ENCODE measurements around the gene AMBRA1.
A peak's percentile ranks its signal among the peaks of the same experiment; 100 is the strongest.

AMBRA1 gene

DNA sequence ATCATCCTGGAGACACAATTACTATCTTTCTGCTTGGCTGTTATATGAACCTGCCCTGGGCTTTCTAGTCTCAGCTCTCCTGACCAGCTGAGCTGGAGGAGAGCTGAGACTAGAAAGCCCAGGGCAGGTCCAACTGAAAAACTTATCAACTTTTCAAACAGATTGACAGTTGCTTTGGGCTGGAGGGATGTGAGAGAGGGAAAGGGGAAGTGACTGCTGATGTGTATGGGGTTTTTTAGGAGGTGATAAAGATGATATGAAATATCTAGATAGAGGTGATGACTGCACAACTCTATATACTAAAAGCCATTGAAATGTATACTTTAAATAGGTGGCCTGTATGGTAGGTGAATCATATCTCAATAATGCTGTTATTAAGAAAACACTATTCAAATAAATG is 142.1 kb downstream of the AMBRA1 start:
- peak; percentile 39; the same call in 1 of the 3 replicates for ATAC-seq
- TF ChIP-seq ARNTL (CRISPR knock-in tag; IDR thresholded peaks at IDR 0.05; ENCODE audit: borderline replicate concordance, low read depth) = no peak
- TF ChIP-seq, protein P1, sequence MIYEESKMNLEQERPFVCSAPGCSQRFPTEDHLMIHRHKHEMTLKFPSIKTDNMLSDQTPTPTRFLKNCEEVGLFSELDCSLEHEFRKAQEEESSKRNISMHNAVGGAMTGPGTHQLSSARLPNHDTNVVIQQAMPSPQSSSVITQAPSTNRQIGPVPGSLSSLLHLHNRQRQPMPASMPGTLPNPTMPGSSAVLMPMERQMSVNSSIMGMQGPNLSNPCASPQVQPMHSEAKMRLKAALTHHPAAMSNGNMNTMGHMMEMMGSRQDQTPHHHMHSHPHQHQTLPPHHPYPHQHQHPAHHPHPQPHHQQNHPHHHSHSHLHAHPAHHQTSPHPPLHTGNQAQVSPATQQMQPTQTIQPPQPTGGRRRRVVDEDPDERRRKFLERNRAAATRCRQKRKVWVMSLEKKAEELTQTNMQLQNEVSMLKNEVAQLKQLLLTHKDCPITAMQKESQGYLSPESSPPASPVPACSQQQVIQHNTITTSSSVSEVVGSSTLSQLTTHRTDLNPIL (CRISPR knock-in tag; IDR thresholded peaks at IDR 0.05; ENCODE audit: low read depth) = no peak
- TF ChIP-seq, protein P2, sequence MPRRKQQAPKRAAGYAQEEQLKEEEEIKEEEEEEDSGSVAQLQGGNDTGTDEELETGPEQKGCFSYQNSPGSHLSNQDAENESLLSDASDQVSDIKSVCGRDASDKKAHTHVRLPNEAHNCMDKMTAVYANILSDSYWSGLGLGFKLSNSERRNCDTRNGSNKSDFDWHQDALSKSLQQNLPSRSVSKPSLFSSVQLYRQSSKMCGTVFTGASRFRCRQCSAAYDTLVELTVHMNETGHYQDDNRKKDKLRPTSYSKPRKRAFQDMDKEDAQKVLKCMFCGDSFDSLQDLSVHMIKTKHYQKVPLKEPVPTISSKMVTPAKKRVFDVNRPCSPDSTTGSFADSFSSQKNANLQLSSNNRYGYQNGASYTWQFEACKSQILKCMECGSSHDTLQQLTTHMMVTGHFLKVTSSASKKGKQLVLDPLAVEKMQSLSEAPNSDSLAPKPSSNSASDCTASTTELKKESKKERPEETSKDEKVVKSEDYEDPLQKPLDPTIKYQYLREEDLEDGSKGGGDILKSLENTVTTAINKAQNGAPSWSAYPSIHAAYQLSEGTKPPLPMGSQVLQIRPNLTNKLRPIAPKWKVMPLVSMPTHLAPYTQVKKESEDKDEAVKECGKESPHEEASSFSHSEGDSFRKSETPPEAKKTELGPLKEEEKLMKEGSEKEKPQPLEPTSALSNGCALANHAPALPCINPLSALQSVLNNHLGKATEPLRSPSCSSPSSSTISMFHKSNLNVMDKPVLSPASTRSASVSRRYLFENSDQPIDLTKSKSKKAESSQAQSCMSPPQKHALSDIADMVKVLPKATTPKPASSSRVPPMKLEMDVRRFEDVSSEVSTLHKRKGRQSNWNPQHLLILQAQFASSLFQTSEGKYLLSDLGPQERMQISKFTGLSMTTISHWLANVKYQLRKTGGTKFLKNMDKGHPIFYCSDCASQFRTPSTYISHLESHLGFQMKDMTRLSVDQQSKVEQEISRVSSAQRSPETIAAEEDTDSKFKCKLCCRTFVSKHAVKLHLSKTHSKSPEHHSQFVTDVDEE (CRISPR knock-in tag; IDR thresholded peaks at IDR 0.05) = no peak
- no peak for TF ChIP-seq OSR1 (CRISPR knock-in tag; IDR thresholded peaks at IDR 0.05)
- no peak for TF ChIP-seq ZFP30 (CRISPR knock-in tag; IDR thresholded peaks at IDR 0.05)
- no peak for TF ChIP-seq ZFP3 (CRISPR knock-in tag; IDR thresholded peaks at IDR 0.05)
- TF ChIP-seq, protein P3, sequence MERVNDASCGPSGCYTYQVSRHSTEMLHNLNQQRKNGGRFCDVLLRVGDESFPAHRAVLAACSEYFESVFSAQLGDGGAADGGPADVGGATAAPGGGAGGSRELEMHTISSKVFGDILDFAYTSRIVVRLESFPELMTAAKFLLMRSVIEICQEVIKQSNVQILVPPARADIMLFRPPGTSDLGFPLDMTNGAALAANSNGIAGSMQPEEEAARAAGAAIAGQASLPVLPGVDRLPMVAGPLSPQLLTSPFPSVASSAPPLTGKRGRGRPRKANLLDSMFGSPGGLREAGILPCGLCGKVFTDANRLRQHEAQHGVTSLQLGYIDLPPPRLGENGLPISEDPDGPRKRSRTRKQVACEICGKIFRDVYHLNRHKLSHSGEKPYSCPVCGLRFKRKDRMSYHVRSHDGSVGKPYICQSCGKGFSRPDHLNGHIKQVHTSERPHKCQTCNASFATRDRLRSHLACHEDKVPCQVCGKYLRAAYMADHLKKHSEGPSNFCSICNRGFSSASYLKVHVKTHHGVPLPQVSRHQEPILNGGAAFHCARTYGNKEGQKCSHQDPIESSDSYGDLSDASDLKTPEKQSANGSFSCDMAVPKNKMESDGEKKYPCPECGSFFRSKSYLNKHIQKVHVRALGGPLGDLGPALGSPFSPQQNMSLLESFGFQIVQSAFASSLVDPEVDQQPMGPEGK (CRISPR knock-in tag; IDR thresholded peaks at IDR 0.05; ENCODE audit: borderline replicate concordance) = no peak

- peak; percentile 63; the same call in 1 of the 3 replicates for ATAC-seq
- TF ChIP-seq TOX (CRISPR knock-in tag; IDR thresholded peaks at IDR 0.05; ENCODE audit: borderline replicate concordance) (no peak), ISL1 (CRISPR knock-in tag; IDR thresholded peaks at IDR 0.05) (no peak), PPARA (CRISPR knock-in tag; IDR thresholded peaks at IDR 0.05; ENCODE audit: borderline replicate concordance) (no peak), ARNTL (CRISPR knock-in tag; IDR thresholded peaks at IDR 0.05; ENCODE audit: borderline replicate concordance, low read depth) (no peak), ZFP30 (CRISPR knock-in tag; IDR thresholded peaks at IDR 0.05) (no peak), CSRNP3 (CRISPR knock-in tag; IDR thresholded peaks at IDR 0.05) (no peak), ESRRG (CRISPR knock-in tag; IDR thresholded peaks at IDR 0.05) (no peak), RARB (CRISPR knock-in tag; IDR thresholded peaks at IDR 0.05) (no peak), OSR1 (CRISPR knock-in tag; IDR thresholded peaks at IDR 0.05) (no peak), ZNF565 (CRISPR knock-in tag; conservative IDR thresholded peaks at IDR 0.05; ENCODE audit: low read depth) (no peak), GLIS3 (CRISPR knock-in tag; IDR thresholded peaks at IDR 0.05) (no peak), POU6F1 (CRISPR knock-in tag; IDR thresholded peaks at IDR 0.05; ENCODE audit: borderline replicate concordance, low read depth) (no peak), ZNF70 (CRISPR knock-in tag; IDR thresholded peaks at IDR 0.05) (no peak), CSDC2 (CRISPR knock-in tag; IDR thresholded peaks at IDR 0.05) (no peak), SNAI2 (CRISPR knock-in tag; IDR thresholded peaks at IDR 0.05) (no peak), ZNF8 (CRISPR knock-in tag; IDR thresholded peaks at IDR 0.05) (no peak), ZC3H10 (CRISPR knock-in tag; IDR thresholded peaks at IDR 0.05) (no peak)
- TF ChIP-seq, protein P3 (CRISPR knock-in tag; IDR thresholded peaks at IDR 0.05; ENCODE audit: borderline replicate concordance) = no peak
- TF ChIP-seq, protein P1 (CRISPR knock-in tag; IDR thresholded peaks at IDR 0.05; ENCODE audit: low read depth) = no peak
- TF ChIP-seq, protein P2 (CRISPR knock-in tag; IDR thresholded peaks at IDR 0.05) = no peak
These were observed 142.9 kb downstream of the AMBRA1 start for GRCh38 chr11:46450846-46451477.

Measured in SK-N-SH treated with all-trans-retinoic acid at 6 μM for 48 hours (cell line).